GM12878 (cell line): Measurements from ENCODE around the gene CCDC150. TPM values are rescaled to one million over a fixed set of nuclear protein-coding genes. Genes with fewer than 3 reads are reported as not detected.

Source experiments
- BACH1 ChIP-seq: fragments of 450-650 bp; IDR thresholded peaks from 2 replicates; pipeline ENCODE4 v1.6.1; 2017; ENCODE audit warnings: mild to moderate bottlenecking, borderline replicate concordance
- NR2F1 ChIP-seq: fragments of 450-650 bp; conservative IDR thresholded peaks from 2 replicates; pipeline ENCODE4 v1.6.1; 2017; ENCODE audit warnings: mild to moderate bottlenecking
- RB1 ChIP-seq: fragments of 450-650 bp; formaldehyde crosslinking; IDR thresholded peaks from 2 replicates; pipeline ENCODE4 v1.6.1; 2017; ENCODE audit warnings: mild to moderate bottlenecking, borderline replicate concordance
- SMAD5 ChIP-seq: IDR thresholded peaks from 2 replicates; pipeline ENCODE4 v1.6.1; 2016; ENCODE audit warnings: antibody characterized with exemption, low read depth
- STAT1 ChIP-seq: fragments of 450-650 bp; conservative IDR thresholded peaks from 2 replicates; pipeline ENCODE4 v1.6.1; 2014; ENCODE audit warnings: antibody characterized with exemption, mild to moderate bottlenecking
- YBX1 ChIP-seq: fragments of 450-650 bp; IDR thresholded peaks from 2 replicates; pipeline ENCODE4 v1.6.1; 2016; ENCODE audit warnings: antibody characterized with exemption
- ZBTB11 ChIP-seq: fragments of 450-650 bp; formaldehyde crosslinking; IDR thresholded peaks from 2 replicates; pipeline ENCODE4 v1.5.0; 2022; ENCODE audit warnings: mild to moderate bottlenecking, missing genetic modification characterization
- ZBTB40 ChIP-seq: fragments of 450-650 bp; IDR thresholded peaks from 2 replicates; pipeline ENCODE4 v1.6.1; 2016; ENCODE audit warnings: mild to moderate bottlenecking, moderate library complexity, borderline replicate concordance
- ZNF207 ChIP-seq: fragments of 450-650 bp; IDR thresholded peaks from 2 replicates; pipeline ENCODE4 v1.6.1; 2014; ENCODE audit warnings: antibody characterized with exemption, mild to moderate bottlenecking, borderline replicate concordance
- polyA plus RNA-seq, 11 experiments: library from polyadenylated mRNA; depleted of rRNA in 4 of 11; unstranded in 6 of 11; stranded (reverse) in 5 of 11; fragments of >200 nt; fragmentation: Nextera tagmentation in 4 of 11; fragmentation: Illumina TruSeq in 1 of 11; extraction: Ambion mirVana in 4 of 11; extraction: Trizol in 1 of 11; gene quantifications; 1 replicate in 1 of 11; 2 replicates in 10 of 11; pipeline versions ENCODE4 v1.2.1 to v1.2.3, GENCODE V29; 2011 to 2016; ENCODE audit warnings: inconsistent platforms in 2 of 11, missing spikeins in 2 of 11, low read depth in 1 of 11
- total RNA-seq, 4 experiments: library from RNA; depleted of rRNA in 3 of 4; stranded (reverse); fragments of >200 nt in 3 of 4; fragmentation: Illumina TruSeq in 1 of 4; extraction: Trizol in 1 of 4; gene quantifications; 2 replicates each; pipeline versions ENCODE4 v1.2.1 to v1.2.3, GENCODE V29; 2013 to 2021

Gene CCDC150
- total and polyA plus RNA-seq, 10 of the 15 experiments (the other 5 are each of a cell fraction or from before 2014, with no cell fraction given): 11.6 to 27.7 (median 19.6) TPM

- TF ChIP-seq ZBTB40: no peak
- TF ChIP-seq ZBTB11 (CRISPR knock-in tag): no peak
- TF ChIP-seq YBX1: no peak
- no peak for TF ChIP-seq SMAD5
- no peak for TF ChIP-seq STAT1
- TF ChIP-seq RB1: no peak
- no peak for TF ChIP-seq BACH1
- no peak for TF ChIP-seq ZNF207
- no peak for TF ChIP-seq NR2F1
Measured at GRCh38 chr2:196598846-196599245, 40.7 kb upstream of the CCDC150 start (continued).
